ENCODE results near the gene POC1A. TPM values are rescaled to one million over a fixed set of nuclear protein-coding genes. Genes with fewer than 3 reads are reported as not detected.

The POC1A gene
- total RNA-seq, 1 experiment from 2014 or later: 22.8 TPM

DNA sequence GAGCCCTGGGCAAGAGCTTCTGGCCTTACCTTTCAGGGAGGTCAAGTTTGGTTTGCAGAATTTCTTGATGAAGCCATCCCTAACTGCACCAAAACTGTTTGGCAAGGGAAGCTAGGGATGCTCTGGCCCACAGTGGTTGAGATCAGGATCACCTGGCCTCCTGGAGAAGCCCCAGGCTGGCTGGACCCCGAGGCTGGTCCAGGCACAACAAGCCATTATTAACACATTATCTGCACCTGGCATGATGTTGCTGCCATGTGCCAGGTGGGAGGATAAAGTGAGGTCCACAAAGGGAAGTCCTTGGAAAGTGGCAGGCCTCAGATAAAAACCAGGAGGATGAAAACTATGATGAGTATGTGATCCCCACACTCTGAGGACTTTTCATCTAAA, 62.0 kb downstream of the POC1A start:
- no peak for DNase-seq (ENCODE audit: low spot score)
- in situ Hi-C loops (cut with HindIII; ENCODE audit: low sequenced_read_pairs): no loop called here

- DNase-seq (ENCODE audit: low spot score): no peak
- in situ Hi-C loops (cut with HindIII; ENCODE audit: low sequenced_read_pairs): no loop called here
Measured at GRCh38 chr3:52091586-52092270, 62.5 kb downstream of the POC1A start.

DNA sequence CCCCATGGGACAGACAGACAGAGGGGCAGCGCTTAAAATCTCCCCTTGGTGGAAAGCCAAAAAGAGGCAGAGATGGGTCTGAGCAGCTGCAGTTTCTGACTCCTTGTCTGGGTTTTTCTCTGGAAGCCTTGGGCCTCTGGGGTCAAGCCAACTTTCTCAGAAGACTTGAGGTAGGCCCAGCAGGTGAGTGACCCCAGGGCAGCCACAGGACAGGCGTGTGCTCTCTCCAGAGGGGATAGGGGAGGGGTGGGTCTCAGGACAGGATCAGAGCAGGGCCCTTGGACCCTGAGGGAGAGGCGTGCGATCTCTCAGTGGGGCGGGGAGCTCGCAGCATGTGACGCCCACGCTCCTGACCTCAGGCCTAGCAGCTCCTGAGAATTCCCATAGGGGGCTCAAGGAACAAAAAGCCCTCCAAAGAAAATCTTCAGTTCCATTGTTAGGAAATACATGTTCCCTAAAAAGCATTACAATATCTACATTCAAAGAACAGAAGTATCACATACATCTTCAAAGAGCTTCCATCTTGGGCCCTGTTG, 63.2 kb downstream of the POC1A start:
- in situ Hi-C loops (cut with HindIII; ENCODE audit: low sequenced_read_pairs): no loop called here

DNA sequence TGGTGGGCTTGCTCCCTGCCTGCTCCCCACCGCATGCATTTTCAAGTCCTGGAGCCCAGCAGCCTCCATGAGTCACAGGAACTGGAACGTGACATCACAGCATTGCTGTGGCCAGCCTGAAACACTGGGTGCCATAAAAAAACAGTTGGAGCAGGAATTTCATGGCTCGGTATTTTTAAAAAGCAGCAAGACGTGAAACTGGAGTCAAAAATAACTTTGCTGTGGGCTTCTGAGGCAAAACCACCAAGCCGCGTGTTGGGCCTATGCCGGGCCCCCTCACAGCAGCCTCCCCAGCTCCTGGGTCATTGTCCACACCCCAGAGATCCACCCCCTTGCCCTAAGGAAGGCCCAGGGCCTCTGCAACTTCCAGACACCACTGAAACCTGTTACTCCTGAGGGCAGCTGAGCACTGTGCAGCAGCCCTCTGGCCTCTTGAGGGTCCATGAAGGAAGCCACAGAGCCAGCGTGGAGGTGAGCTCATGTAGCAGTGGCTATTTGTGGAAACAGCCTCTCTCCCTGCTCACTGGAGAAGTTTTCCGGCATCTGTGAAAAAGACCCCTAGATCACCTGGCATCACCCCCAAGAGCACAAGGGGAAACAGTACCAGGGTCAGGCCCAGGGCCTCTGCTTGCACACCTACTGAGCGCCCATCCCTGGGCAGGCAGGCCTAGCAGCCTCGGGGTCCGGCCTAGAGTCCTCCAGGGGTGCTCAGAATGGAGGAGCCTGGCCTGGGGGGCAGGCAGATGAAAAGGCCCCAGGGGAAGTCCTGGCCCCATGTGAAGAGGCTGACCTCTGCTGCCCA, 63.9 kb downstream of the POC1A start:
- no peak for DNase-seq (ENCODE audit: low spot score)
- in situ Hi-C loops (cut with HindIII; ENCODE audit: low sequenced_read_pairs): no loop called here

More for the DNA sequence above, 63.2 kb downstream of the POC1A start:
- DNase-seq (ENCODE audit: low spot score): no peak

GRCh38 chr3:52089691-52090090, 64.5 kb downstream of the POC1A start:
- in situ Hi-C loops (cut with HindIII; ENCODE audit: low sequenced_read_pairs): no loop called here
- no peak for DNase-seq (ENCODE audit: low spot score)

DNA sequence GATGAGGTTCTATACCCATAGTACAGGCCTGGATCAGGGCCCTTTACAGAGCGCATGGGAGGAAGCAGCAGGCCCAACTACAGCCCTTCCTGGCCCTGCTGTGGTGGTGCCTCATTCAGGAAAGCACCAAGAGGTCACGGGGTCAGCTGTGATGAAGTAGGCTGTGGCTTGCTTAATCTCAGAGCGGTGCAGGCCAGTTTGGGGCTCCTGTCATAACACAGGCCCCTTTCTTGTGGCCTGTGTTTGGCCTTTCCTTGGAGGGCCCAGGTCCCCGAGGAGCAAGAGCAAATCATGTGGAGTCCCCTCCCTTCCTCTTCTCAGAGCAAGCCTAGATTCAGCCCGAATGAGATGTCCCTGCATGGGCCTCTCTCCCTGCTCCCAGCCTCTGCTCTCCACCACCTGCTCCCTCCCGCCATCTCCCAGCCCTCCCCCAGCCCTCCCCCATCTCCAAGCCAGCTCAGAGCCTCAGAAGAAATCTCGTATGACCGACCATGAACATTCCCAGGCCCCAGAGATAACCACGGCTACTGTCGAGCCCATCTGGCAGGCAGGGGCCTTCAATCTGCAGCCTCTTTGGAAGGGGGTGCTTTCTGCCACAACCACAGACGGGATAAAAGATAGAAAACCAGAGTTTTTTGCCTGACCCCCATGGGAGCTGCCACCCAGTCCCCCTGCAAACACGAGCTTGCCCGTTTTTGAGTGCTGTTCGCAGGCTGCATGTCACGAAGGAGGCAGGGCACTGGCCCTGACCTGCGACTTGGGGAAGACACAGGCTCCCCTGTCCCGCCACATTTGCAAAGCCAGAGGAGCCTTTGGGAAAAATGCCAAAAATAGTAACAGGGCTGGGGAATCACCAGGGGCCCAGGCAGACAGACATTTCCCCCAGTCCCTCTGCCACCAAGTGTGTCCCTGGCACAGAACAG, 65.5 kb downstream of the POC1A start:
- in situ Hi-C loops (cut with HindIII; ENCODE audit: low sequenced_read_pairs): no loop called here

GRCh38 chr3:52087731-52088130, 66.5 kb downstream of the POC1A start:
- in situ Hi-C loops (cut with HindIII; ENCODE audit: low sequenced_read_pairs): no loop called here
- DNase-seq (ENCODE audit: low spot score): no peak

More for the DNA sequence above, 65.5 kb downstream of the POC1A start:
- no peak for DNase-seq (ENCODE audit: low spot score)

DNA sequence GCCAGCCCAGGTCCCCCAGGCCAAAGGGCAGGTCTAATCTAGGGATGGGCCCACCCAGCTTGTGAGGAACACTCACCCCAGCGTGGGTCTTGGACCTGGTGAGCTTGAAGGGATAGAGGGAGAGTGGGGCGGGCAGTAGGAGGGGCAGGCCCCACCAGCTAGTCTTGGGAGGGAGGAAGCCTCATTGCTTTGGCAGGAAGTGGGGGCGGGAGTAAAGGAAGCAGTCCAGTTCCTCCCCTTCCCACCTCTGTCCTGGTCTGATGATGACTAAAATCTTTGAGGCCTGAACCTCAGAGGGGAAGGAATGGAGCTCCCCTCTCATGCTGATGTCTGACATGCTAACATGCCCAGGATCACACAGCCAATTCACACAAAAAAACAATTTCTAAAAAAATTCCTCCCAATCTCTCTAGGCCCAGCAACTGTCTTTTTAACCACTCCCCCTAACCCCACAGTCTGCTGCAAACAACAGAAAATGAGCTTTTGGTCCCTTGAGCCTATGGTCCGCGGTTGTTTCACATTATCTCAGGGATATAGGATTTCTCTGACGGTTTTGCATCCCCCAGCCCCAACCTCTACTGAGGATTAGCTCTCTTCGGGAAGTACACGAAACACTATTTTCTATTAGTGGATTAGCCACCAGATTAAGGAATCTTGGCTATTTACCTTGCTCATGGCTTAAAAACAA, 67.1 kb downstream of the POC1A start:
- no peak for DNase-seq (ENCODE audit: low spot score)
- in situ Hi-C loops (cut with HindIII; ENCODE audit: low sequenced_read_pairs): no loop called here

DNA sequence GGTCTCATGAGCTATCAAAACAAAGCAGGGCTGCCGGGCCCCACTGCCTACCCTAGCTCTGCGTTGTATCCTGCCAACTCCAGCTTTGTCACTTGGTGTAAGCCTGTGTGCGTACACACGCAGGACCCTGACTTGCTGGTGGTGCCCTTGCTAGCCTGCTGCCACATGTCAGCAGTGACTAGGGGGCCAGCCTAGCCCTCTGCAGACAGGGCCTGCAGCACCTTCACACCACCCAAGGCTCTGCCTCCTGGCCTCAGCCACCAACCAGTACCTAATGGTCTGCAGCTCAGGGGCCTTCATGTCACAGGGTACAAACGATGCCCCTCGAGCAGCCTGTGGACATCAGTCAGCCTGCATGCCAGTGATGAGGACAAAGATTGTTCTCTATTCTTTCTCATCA, 67.8 kb downstream of the POC1A start:
- DNase-seq (ENCODE audit: low spot score): no peak
- in situ Hi-C loops (cut with HindIII; ENCODE audit: low sequenced_read_pairs): no loop called here

DNA sequence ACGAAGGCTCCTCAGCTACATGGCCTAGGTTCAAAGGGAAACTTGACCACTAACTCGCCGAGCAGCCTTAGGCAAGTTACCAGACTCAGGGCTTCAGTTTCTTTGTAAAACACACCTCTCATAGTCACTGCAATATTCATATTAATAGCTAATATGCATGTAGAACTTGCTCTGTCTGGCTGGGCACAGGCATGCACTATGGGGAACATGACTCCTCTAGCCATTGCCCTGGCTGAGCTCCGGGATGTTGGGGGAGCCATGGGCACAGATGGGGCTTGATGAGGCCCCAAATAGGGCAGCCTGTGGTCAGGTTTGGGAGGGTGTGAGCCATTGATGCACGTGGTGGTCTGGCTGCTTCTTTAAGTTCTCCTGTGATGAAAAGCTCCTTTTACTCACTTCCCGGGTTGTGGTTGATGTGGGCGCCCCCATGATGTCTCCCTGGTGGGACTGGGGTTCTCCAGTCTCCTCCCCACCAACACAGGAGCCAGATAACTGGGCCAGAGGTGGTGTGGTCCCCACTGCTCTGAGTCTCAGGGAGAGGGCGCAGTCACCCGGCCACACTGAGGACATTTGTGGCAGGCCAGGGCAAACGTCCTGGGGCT, 68.4 kb downstream of the POC1A start:
- DNase-seq (ENCODE audit: low spot score): no peak
- in situ Hi-C loops (cut with HindIII; ENCODE audit: low sequenced_read_pairs): no loop called here

DNA sequence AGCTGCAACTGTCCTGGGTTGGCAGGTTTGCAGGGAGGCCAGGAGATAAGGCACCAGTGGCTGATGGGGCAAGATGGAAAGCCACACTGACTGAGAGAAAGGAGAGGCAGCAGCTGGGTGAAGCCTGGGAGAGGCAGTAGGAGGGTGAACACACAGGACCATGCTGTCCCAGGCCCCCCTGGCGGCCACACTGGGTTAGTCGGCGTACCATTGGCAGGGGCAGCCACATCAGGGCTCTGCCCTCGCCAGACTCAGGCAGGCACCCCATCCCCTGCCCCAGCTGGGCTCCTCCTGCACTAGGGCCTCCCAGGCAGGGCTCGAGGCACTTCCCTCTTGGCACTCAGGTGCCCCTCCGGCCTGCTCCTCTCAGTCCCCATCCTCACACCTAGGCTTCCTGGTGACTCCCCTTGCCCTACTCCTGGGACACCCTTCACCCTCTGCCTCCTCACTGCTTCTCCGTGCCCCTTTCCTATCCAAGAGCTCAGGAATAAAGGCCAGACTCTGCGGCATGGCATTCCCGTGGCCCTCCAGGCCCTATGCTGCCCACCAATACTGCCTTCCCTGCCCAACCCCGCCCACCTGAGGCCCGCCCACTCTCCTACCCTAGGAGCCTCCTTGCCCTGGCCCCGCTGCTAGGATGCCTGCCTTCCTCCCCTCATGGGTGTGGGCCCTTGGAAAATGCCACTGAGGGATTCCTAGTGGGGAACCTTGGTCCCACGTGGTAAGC, 69.1 kb downstream of the POC1A start:
- in situ Hi-C loops (cut with HindIII; ENCODE audit: low sequenced_read_pairs): no loop called here
- no peak for DNase-seq (ENCODE audit: low spot score)

DNA sequence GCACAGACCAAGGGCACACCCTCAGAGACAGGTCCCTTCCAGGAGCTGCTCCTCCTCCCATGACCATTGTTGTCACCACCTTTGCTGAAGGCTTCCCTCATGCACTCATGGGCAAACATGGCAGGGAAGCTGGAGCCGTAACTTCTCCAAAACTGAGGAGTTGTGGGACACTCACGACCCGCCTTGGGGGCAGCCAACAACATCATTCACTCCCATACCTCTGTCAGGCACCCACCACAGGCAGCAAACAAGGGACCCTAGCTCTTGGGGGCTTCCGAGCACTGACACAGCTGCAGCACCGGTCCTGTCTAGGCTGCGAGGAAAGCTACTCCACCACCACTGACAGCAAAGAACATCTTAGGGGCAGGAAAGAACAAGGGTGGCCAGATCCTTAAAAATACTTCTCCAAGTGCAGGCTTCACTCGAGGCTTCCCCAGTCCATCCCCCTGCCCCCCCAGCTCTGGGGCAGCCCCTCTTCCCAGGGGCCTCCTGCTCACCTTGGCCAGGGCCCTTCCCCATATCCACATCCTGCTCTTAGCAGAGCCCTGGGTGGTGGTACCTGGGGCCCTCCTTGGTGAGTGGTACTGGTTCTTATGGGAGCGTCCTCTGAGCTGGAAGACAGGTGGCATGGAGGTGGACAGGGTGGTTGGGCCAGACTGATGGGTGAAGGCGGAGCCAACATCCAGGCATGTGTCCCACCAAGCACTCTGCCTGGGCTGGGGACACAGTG, 69.8 kb downstream of the POC1A start:
- no peak for DNase-seq (ENCODE audit: low spot score)
- in situ Hi-C loops (cut with HindIII; ENCODE audit: low sequenced_read_pairs): no loop called here

DNA sequence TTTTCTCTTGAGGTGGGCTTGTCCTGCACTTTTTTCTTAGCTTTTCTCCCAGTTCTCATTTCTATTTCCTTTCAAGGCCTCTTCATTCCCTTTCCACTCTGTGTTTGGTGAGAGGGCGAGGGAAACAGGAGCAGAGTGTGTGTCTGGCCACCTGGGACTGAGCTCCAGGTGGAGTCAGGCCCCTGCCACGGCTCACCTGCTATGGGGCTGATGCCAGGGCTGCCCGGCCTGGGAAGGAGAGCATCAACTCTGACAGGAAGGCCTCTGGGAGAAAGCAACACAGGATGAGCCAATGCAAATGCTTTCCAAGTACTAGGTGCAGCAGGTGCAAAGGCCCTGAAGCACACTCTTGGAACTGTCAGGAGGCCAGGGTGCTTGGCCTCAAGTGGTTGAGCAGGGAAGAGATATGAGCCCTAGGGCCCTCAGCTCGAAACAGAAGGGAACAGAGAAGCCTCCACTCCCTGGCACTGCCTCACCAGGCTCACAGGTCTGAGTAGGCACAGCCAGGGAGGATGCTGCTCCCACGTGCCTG, 70.6 kb downstream of the POC1A start:
- DNase-seq (ENCODE audit: low spot score): no peak
- in situ Hi-C loops (cut with HindIII; ENCODE audit: low sequenced_read_pairs): no loop called here

DNA sequence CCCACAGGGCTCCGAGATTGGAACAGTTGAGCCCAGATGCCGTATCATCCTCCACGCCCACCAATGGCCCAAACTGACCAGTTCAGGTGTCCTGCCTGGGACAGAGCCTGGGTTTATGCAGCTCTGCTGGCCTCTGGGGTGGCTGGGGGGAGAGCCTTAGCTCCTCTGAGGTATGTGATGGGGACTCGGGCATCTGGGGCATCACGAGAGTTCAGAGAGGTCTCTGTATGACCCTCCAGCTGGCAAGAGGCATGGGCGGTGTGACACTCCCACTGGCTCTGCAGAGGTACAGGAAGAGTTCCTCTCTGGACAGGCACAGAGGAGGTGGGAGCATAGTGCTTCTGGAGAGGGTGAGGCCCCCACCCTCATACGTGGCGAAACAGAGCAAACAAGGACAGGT, 71.3 kb downstream of the POC1A start:
- no peak for DNase-seq (ENCODE audit: low spot score)
- in situ Hi-C loops (cut with HindIII; ENCODE audit: low sequenced_read_pairs): no loop called here

DNA sequence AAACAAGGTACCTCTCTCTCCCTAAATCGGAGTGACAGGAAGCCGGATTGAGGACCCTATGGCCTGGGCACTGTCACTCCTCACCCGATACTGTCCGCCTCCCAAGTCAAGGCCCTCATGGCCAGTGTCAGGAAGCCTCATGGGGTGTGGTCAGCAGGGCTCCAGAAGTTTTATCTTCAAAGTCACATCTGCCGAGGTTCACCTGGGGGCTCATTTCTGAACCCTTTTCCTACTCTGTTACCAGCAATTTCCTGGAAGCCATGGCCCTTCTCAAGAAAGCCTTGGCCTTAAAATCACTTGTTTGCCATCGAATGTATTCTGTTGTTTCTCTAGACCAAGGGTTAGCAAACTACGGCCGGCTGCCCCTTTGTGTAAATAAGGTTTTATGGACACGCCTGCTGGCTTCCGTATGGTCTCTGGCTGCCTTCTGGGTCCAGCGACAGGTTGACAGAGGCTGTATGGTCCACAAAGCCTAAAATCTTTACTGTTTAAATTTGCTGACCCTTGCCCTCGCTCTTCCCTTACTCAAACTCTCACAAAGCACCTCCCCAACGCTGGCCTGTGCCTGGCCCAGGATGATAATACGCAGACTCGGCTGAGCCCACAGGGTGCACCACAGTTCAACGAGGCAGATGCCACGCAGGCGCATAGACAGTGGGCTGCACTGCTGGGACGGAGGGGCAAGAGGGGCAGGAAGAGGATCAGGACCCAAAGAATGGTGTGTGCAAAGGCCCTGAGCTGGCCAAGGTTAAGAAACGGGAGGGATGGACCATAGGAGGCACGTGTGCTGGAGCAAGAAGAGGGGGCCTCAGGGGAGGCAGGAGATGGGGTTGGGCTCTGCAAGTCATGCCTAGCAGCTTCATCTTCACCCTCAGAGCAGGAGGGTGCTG, 73.1 kb downstream of the POC1A start:
- in situ Hi-C loops (cut with HindIII; ENCODE audit: low sequenced_read_pairs): no loop called here
- DNase-seq (ENCODE audit: low spot score): no peak

- in situ Hi-C loops (cut with HindIII; ENCODE audit: low sequenced_read_pairs): no loop called here
- DNase-seq (ENCODE audit: low spot score): no peak
Measured at GRCh38 chr3:52079958-52080357, 74.3 kb downstream of the POC1A start.
